Tibial artery (tissue), 4 donors: ENCODE results near the gene DCAF6.

Experiments used
- DNase-seq, 2 donors: peaks; one replicate each; pipeline ENCODE4 v3.0.0-alpha.2; 2019
- H3K27ac ChIP-seq, 2 donors: fragments of 200-600 bp; sonication (generic) in 1 of 2; 1 replicate in 1 of 2; 2 replicates in 1 of 2; pipeline ENCODE4 v1.5.1; 2018 to 2019; ENCODE audit warnings: mild to moderate bottlenecking in 1 of 2
- H3K27me3 ChIP-seq, 2 donors: fragments of 200-600 bp; sonication (generic) in 1 of 2; one replicate each; pipeline versions ENCODE4 v1.5.1 to v1.6.0; 2016 to 2019
- H3K36me3 ChIP-seq, 3 donors: fragments of 200-600 bp; sonication (generic) in 2 of 3; one replicate each; pipeline ENCODE4 v1.5.1; 2016 to 2019; ENCODE audit warnings: mild to moderate bottlenecking in 2 of 3
- H3K4me1 ChIP-seq, 4 donors: fragments of 200-600 bp; sonication (generic) in 2 of 4; 1 replicate in 3 of 4; 2 replicates in 1 of 4; pipeline ENCODE4 v1.5.1; 2016 to 2019
- H3K4me3 ChIP-seq, 2 donors: fragments of 200-600 bp; sonication (generic) in 1 of 2; 1 replicate in 1 of 2; 2 replicates in 1 of 2; pipeline ENCODE4 v1.5.1; 2018 to 2019; ENCODE audit warnings: mild to moderate bottlenecking in 2 of 2
- H3K9me3 ChIP-seq, 3 donors: fragments of 200-600 bp; sonication (generic) in 1 of 3; one replicate each; pipeline ENCODE4 v1.5.1; 2016 to 2019
- intact Hi-C: fragments of 100-400 bp; cut with DNase I; formaldehyde crosslinking; loops from one replicate; pipeline ENCODE4 v1.15.0; 2023; ENCODE audit warnings: low total_unique reads
- TF ChIP-seq, protein P1 (sequence below), 2 experiments: fragments of 200-600 bp in 1 of 2; fragments of 450-650 bp in 1 of 2; IDR thresholded peaks; one replicate each; pipeline ENCODE4 v1.5.1; 2017 to 2019; ENCODE audit warnings: antibody characterized with exemption in 2 of 2, mild to moderate bottlenecking in 1 of 2, moderate library complexity in 1 of 2

The DCAF6 gene

DNA sequence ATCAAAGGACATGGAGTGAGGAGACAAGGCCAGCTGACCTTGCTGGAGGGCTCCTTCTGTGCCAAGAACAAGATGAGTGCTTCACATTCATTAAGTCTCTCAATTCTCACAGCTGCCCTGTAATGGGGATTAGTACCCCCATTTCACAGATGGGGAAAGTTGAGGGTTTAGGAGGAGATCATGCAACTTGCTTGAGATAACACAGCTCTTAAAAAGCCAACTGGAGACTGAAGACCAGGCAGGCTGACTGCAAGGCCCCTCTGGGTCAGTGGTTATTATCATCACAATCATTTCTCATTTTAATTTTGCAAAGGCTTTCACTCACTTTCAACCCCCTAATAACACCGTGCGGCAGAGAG lies 153.5 kb downstream of the DCAF6 start:
- intact Hi-C loops = loop anchor here (5.0 to 10.0 kb wide), 4 partner anchors 32 to 365 kb away; partner anchors contain the start of gene MPZL1
- Histone ChIP-seq H3K4me3 (no peak overlapping the region), H3K27ac (no peak overlapping the region), H3K36me3 (peaks cover 0 to 19% (median 3%) of the 10 kb centered on the region in 3 donors), H3K9me3 (no peaks in the 10 kb centered on the region), H3K27me3 (no peaks in the 10 kb centered on the region), H3K4me1 (peaks cover 0 to 29% (median 20%) of the 10 kb centered on the region in 4 donors)
- no peak for DNase-seq
- TF ChIP-seq, protein P1, sequence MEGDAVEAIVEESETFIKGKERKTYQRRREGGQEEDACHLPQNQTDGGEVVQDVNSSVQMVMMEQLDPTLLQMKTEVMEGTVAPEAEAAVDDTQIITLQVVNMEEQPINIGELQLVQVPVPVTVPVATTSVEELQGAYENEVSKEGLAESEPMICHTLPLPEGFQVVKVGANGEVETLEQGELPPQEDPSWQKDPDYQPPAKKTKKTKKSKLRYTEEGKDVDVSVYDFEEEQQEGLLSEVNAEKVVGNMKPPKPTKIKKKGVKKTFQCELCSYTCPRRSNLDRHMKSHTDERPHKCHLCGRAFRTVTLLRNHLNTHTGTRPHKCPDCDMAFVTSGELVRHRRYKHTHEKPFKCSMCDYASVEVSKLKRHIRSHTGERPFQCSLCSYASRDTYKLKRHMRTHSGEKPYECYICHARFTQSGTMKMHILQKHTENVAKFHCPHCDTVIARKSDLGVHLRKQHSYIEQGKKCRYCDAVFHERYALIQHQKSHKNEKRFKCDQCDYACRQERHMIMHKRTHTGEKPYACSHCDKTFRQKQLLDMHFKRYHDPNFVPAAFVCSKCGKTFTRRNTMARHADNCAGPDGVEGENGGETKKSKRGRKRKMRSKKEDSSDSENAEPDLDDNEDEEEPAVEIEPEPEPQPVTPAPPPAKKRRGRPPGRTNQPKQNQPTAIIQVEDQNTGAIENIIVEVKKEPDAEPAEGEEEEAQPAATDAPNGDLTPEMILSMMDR (IDR thresholded peaks at IDR 0.05) = no peak

- no peaks in the 10 kb centered on the region for H3K9me3 ChIP-seq
- intact Hi-C loops = no loop called here
- H3K27ac ChIP-seq = no peak overlapping the region
- H3K27me3 ChIP-seq = no peaks in the 10 kb centered on the region
- no peak overlapping the region for H3K4me3 ChIP-seq
- no peak for DNase-seq
- TF ChIP-seq, protein P1 (IDR thresholded peaks at IDR 0.05) = no peak
- peaks cover 1 to 19% (median 5%) of the 10 kb centered on the region in 3 donors for H3K36me3 ChIP-seq
- H3K4me1 ChIP-seq = peaks cover 0 to 25% (median 17%) of the 10 kb centered on the region in 4 donors
These were observed 153.9 kb downstream of the DCAF6 start for GRCh38 chr1:168090395-168090794.

DNA sequence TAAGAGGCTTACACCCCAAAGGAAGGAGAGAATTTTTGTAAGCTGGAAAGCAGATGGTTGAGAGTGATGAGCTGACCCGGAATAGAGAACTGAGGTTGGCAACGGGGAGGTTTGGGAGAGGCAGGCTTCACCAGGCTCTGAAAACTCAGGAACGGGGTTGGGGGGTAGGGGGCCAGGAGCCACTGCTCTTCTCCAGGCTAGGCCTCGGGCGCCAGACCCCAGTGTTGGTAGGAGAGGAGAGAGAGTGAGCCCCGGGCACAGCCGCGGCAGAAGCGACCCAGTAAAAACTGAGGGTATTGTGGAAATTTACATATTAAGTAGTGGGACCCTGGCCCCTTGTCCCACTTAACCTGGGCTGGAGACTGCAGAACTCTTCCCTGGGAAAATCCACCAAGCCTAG lies 154.6 kb downstream of the DCAF6 start:
- no peak overlapping the region for H3K27ac ChIP-seq
- peaks cover 0 to 20% (median 12%) of the 10 kb centered on the region in 4 donors for H3K4me1 ChIP-seq
- H3K27me3 ChIP-seq = no peaks in the 10 kb centered on the region
- DNase-seq = no peak
- TF ChIP-seq, protein P1 (IDR thresholded peaks at IDR 0.05) = no peak
- H3K36me3 ChIP-seq = peaks cover 6 to 24% (median 7%) of the 10 kb centered on the region in 3 donors
- intact Hi-C loops = no loop called here
- no peak overlapping the region for H3K4me3 ChIP-seq
- H3K9me3 ChIP-seq = no peaks in the 10 kb centered on the region

DNA sequence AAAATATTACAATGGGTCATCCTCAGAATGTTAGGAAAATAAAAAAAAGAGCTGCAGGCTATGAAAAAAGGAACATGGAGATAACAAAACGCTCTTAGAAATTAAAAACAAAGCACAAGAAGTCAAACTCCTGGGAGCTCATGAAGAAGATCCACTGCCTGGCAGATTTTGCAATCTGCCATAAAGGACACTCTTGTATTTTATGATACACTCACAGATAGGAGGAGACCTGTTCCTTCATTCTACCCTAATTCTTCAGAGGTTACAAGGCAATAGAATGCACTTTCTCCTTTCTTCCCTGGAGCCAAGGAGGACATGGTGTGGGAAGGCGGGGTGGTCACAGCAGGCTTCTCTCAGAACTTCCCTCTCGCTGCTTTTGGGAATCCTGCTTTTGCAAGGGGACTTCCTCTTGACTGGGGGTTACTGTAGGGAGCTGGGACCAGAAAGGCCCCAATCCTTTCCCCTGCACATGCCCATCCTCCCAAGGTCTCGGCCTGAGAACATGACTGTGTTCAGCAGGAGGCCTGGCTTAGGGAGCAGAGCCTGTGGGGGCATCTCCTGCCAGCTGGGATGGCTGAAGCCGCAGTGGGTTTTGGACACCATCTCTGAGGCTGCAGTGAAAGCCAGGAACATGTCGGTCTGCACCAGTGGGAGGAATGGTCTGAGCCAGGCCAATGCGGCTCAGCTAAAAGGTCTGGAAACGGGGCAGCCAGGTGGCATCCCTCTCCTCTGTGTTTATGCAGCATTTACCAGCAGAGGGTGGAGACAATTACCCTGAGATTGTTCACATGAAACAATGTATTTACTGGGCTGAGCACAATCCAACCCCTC lies 155.5 kb downstream of the DCAF6 start:
- peaks cover 7 to 32% (median 14%) of the 10 kb centered on the region in 3 donors for H3K36me3 ChIP-seq
- H3K4me3 ChIP-seq = no peak overlapping the region
- no peaks in the 10 kb centered on the region for H3K27me3 ChIP-seq
- peaks cover 0 to 16% (median 5%) of the 10 kb centered on the region in 4 donors for H3K4me1 ChIP-seq
- intact Hi-C loops = no loop called here
- TF ChIP-seq, protein P1 (IDR thresholded peaks at IDR 0.05) = no peak
- H3K27ac ChIP-seq = no peak overlapping the region
- H3K9me3 ChIP-seq = no peaks in the 10 kb centered on the region
- DNase-seq = no peak

- DNase-seq = no peak
- Histone ChIP-seq H3K4me1 (peaks cover 0 to 16% (median 4%) of the 10 kb centered on the region in 4 donors), H3K27ac (no peak overlapping the region), H3K36me3 (peaks cover 7 to 28% (median 17%) of the 10 kb centered on the region in 3 donors), H3K27me3 (no peaks in the 10 kb centered on the region), H3K4me3 (no peak overlapping the region), H3K9me3 (no peaks in the 10 kb centered on the region)
- intact Hi-C loops = no loop called here
- TF ChIP-seq, protein P1 (IDR thresholded peaks at IDR 0.05) = peak in 1 of 2 experiments; percentile 24
These were observed 156.3 kb downstream of the DCAF6 start for GRCh38 chr1:168092566-168093355.
